Ascending aorta (tissue), 2 donors: ENCODE measurements around the gene RSPH3. TPM values are rescaled to one million over a fixed set of nuclear protein-coding genes. Genes with fewer than 3 reads are reported as not detected.

Source experiments
- DNase-seq, 2 donors: peaks; one replicate each; pipeline ENCODE4 v3.0.0-alpha.2; 2019; ENCODE audit warnings: low spot score in 2 of 2
- H3K27ac ChIP-seq, 2 donors: fragments of 200-600 bp; sonication (generic); one replicate each; pipeline ENCODE4 v1.5.1; 2016 to 2017; ENCODE audit warnings: mild to moderate bottlenecking in 1 of 2
- H3K27me3 ChIP-seq: fragments of 200-600 bp; sonication (generic); one replicate; pipeline ENCODE4 v1.5.1; 2017
- H3K36me3 ChIP-seq, 2 donors: fragments of 200-600 bp; sonication (generic); one replicate each; pipeline ENCODE4 v1.5.1; 2016
- H3K4me1 ChIP-seq, 2 donors: fragments of 200-600 bp; sonication (generic); one replicate each; pipeline ENCODE4 v1.5.1; 2016 to 2017; ENCODE audit warnings: mild to moderate bottlenecking in 1 of 2
- H3K4me3 ChIP-seq, 2 donors: fragments of 200-600 bp; sonication (generic); one replicate each; pipeline ENCODE4 v1.5.1; 2016 to 2017; ENCODE audit warnings: mild to moderate bottlenecking in 1 of 2
- H3K9me3 ChIP-seq, 2 donors: fragments of 200-600 bp; sonication (generic); one replicate each; pipeline ENCODE4 v1.5.1; 2016
- CTCF ChIP-seq, 3 experiments: fragments of 200-600 bp in 2 of 3; fragments of 450-650 bp in 1 of 3; sonication (generic) in 2 of 3; IDR thresholded peaks; one replicate each; pipeline ENCODE4 v1.5.1; 2016 to 2019; ENCODE audit warnings: antibody characterized with exemption in 3 of 3, mild to moderate bottlenecking in 1 of 3, moderate library complexity in 1 of 3
- intact Hi-C: fragments of 100-400 bp; cut with DNase I; formaldehyde crosslinking; loops from one replicate; pipeline ENCODE4 v1.15.1; 2023
- total RNA-seq: library from RNA; depleted of rRNA; stranded (reverse); fragments of >200 nt; gene quantifications from one replicate; pipeline ENCODE4 v1.1.0, GENCODE V29; 2016

The RSPH3 gene
- total RNA-seq, 1 donor from 2014 or later: 8.8 TPM

GRCh38 chr6:158941246-158941645 lies 58.8 kb downstream of the RSPH3 start:
- Histone ChIP-seq H3K27ac (no peak overlapping the region), H3K4me1 (no peaks in the 10 kb centered on the region), H3K9me3 (no peaks in the 10 kb centered on the region), H3K27me3 (no peaks in the 10 kb centered on the region), H3K36me3 (no peaks in the 10 kb centered on the region), H3K4me3 (no peak overlapping the region)
- DNase-seq: no peak
- TF ChIP-seq CTCF (IDR thresholded peaks at IDR 0.05): no peak
- intact Hi-C loops: no loop called here

- intact Hi-C loops: no loop called here
- Histone ChIP-seq H3K27ac (no peak overlapping the region), H3K9me3 (no peaks in the 10 kb centered on the region), H3K4me1 (no peaks in the 10 kb centered on the region), H3K4me3 (peak overlapping the region in 1 of 2 donors; percentile 25), H3K27me3 (no peaks in the 10 kb centered on the region), H3K36me3 (no peaks in the 10 kb centered on the region)
- no peak for TF ChIP-seq CTCF (IDR thresholded peaks at IDR 0.05)
- DNase-seq: no peak
Observed at GRCh38 chr6:158939255-158940159, 60.5 kb downstream of the RSPH3 start.

- no peak for TF ChIP-seq CTCF (IDR thresholded peaks at IDR 0.05)
- intact Hi-C loops: no loop called here
- Histone ChIP-seq H3K4me3 (peak overlapping the region in 1 of 2 donors; percentile 25), H3K9me3 (no peaks in the 10 kb centered on the region), H3K27ac (no peak overlapping the region), H3K36me3 (no peaks in the 10 kb centered on the region), H3K4me1 (no peaks in the 10 kb centered on the region), H3K27me3 (no peaks in the 10 kb centered on the region)
- no peak for DNase-seq
Observed at GRCh38 chr6:158938811-158939254, 61.2 kb downstream of the RSPH3 start.

- Histone ChIP-seq H3K4me1 (no peaks in the 10 kb centered on the region), H3K4me3 (no peak overlapping the region), H3K9me3 (no peaks in the 10 kb centered on the region), H3K27me3 (no peaks in the 10 kb centered on the region), H3K36me3 (no peaks in the 10 kb centered on the region), H3K27ac (no peak overlapping the region)
- no peak for TF ChIP-seq CTCF (IDR thresholded peaks at IDR 0.05)
- no peak for DNase-seq
- intact Hi-C loops: no loop called here
Observed at GRCh38 chr6:158938220-158938619, 61.8 kb downstream of the RSPH3 start.

GRCh38 chr6:158934157-158934556 lies 65.8 kb downstream of the RSPH3 start:
- no peaks in the 10 kb centered on the region for H3K36me3 ChIP-seq
- TF ChIP-seq CTCF (IDR thresholded peaks at IDR 0.05): no peak
- intact Hi-C loops: no loop called here
- H3K4me3 ChIP-seq: no peak overlapping the region
- no peaks in the 10 kb centered on the region for H3K4me1 ChIP-seq
- DNase-seq: no peak
- no peaks in the 10 kb centered on the region for H3K9me3 ChIP-seq
- no peak overlapping the region for H3K27ac ChIP-seq
- no peaks in the 10 kb centered on the region for H3K27me3 ChIP-seq
